ENCODE results near the gene DIABLO.

- TF ChIP-seq CTCF (IDR thresholded peaks at IDR 0.05; ENCODE audit: low read depth, low read length) = no peak
- no peak for TF ChIP-seq EZH2phosphoT487 (IDR thresholded peaks at IDR 0.05; ENCODE audit: low read depth)
Observed at GRCh38 chr12:122227341-122227740, 1.5 kb upstream of the DIABLO start.

All from OCI-LY3 (cell line).